Neural progenitor cell (in vitro differentiated cells): Measurements from ENCODE around the gene LRRC49. TPM values are rescaled to one million over a fixed set of nuclear protein-coding genes. Genes with fewer than 3 reads are reported as not detected.

Experiments
- DNase-seq: peaks from one replicate; pipeline ENCODE4 v3.0.0-alpha.2; 2016; ENCODE audit warnings: low spot score
- H2AFZ ChIP-seq: fragments of 200-600 bp; sonication (generic); replicated peaks from 2 replicates; pipeline ENCODE4 v1.6.1; 2016; ENCODE audit warnings: antibody characterized with exemption
- H3F3A ChIP-seq: fragments of 200-600 bp; sonication (generic); 2 replicates; pipeline ENCODE4 v1.6.1; 2016; ENCODE audit warnings: antibody characterized with exemption, low read depth
- H3K27ac ChIP-seq: fragments of 200-600 bp; sonication (generic); 2 replicates; pipeline ENCODE4 v1.5.1; 2016; ENCODE audit warnings: mild to moderate bottlenecking
- H3K27me3 ChIP-seq: fragments of 200-600 bp; sonication (generic); 2 replicates; pipeline ENCODE4 v1.6.1; 2016; ENCODE audit warnings: mild to moderate bottlenecking, moderate library complexity
- H3K36me3 ChIP-seq: fragments of 200-600 bp; sonication (generic); 2 replicates; pipeline ENCODE4 v1.5.1; 2016
- H3K4me1 ChIP-seq: fragments of 200-600 bp; sonication (generic); 2 replicates; pipeline ENCODE4 v1.6.1; 2016; ENCODE audit warnings: mixed run types
- H3K4me2 ChIP-seq: fragments of 200-600 bp; sonication (generic); 2 replicates; pipeline ENCODE4 v1.6.1; 2016
- H3K4me3 ChIP-seq: fragments of 200-600 bp; sonication (generic); 2 replicates; pipeline ENCODE4 v1.5.1; 2016
- H3K79me2 ChIP-seq: fragments of 200-600 bp; sonication (generic); 2 replicates; pipeline ENCODE4 v1.6.1; 2016; ENCODE audit warnings: low read depth
- H3K9ac ChIP-seq: fragments of 200-600 bp; sonication (generic); 2 replicates; pipeline ENCODE4 v1.6.1; 2016
- H3K9me3 ChIP-seq: fragments of 200-600 bp; sonication (generic); 2 replicates; pipeline ENCODE4 v1.5.1; 2016; ENCODE audit warnings: low read depth
- H4K20me1 ChIP-seq: fragments of 200-600 bp; sonication (generic); 2 replicates; pipeline ENCODE4 v1.6.1; 2016; ENCODE audit warnings: low read depth
- H3K27ac Mint-ChIP-seq: 3 replicates; pipeline ENCODE4 v1.8.0; 2021; ENCODE audit warnings: mixed read lengths
- H3K27me3 Mint-ChIP-seq: 2 replicates; pipeline ENCODE4 v1.8.0; 2022; ENCODE audit warnings: low read depth, mild to moderate bottlenecking, inconsistent platforms, moderate library complexity, mixed read lengths; ENCODE audit not compliant: insufficient read depth
- H3K36me3 Mint-ChIP-seq: 3 replicates; pipeline ENCODE4 v1.8.0; 2021; ENCODE audit warnings: mixed read lengths
- H3K4me1 Mint-ChIP-seq: 3 replicates; pipeline ENCODE4 v1.8.0; 2021; ENCODE audit warnings: mixed read lengths
- H3K4me3 Mint-ChIP-seq: 3 replicates; pipeline ENCODE4 v1.8.0; 2021; ENCODE audit warnings: mild to moderate bottlenecking, moderate library complexity, mixed read lengths
- H3K9me3 Mint-ChIP-seq: 3 replicates; pipeline ENCODE4 v1.8.0; 2020; ENCODE audit warnings: mixed read lengths
- EZH2 ChIP-seq: fragments of 200-600 bp; sonication (generic); IDR thresholded peaks from 2 replicates; pipeline ENCODE4 v1.6.1; 2017; ENCODE audit warnings: antibody characterized with exemption, mild to moderate bottlenecking, moderate library complexity
- EZH2phosphoT487 ChIP-seq: fragments of 200-600 bp; sonication (generic); IDR thresholded peaks from 2 replicates; pipeline ENCODE4 v1.6.1; 2017; ENCODE audit warnings: antibody characterized with exemption
- total RNA-seq: library from RNA; depleted of rRNA; stranded (reverse); fragments of >200 nt; gene quantifications from 2 replicates; pipeline ENCODE4 v1.2.3, GENCODE V29; 2015; ENCODE audit warnings: low replicate concordance
- TF ChIP-seq, protein P1 (sequence below): fragments of 200-600 bp; sonication (generic); IDR thresholded peaks from 2 replicates; pipeline ENCODE4 v1.5.1; 2017; ENCODE audit warnings: antibody characterized with exemption, mild to moderate bottlenecking

The LRRC49 gene
- total RNA-seq, 1 donor from 2014 or later: 62.4 TPM

DNA sequence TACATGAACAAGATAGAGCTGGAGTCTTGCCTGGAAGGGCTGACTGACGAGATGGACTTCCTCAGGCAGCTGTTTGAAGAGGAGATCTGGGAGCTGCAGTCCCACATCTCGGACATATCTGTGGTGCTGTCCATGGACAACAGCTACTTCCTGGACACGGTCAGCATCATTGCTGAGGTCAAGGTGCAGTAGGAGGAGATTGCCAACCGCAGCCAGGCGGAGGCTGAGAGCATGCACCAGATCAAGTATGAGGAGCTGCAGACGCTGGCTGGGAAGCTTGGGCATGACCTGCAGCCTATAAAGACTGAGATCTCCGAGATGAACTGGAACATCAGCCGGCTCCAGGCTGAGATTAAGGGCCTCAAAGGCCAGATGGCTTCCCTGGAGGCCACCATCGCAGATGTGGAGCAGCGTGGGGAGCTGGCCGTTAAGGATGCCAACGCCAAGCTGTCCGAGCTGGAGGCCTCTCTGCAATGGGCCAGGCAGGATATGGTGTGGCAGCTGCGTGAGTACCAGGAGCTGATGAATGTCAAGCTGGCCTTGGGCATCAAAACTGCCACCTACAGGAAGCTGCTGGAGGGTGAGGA is 33.2 kb upstream of the LRRC49 start:
- no peaks in the 10 kb centered on the region for H3K79me2 ChIP-seq
- no peak overlapping the region for H3K9ac ChIP-seq
- H3K4me3 Mint-ChIP-seq: no peak overlapping the region
- H3K27me3 Mint-ChIP-seq: peaks cover 11% of the 10 kb centered on the region
- H2AFZ ChIP-seq: no peak overlapping the region
- TF ChIP-seq EZH2phosphoT487 (no peak), EZH2 (no peak)
- TF ChIP-seq, protein P1, sequence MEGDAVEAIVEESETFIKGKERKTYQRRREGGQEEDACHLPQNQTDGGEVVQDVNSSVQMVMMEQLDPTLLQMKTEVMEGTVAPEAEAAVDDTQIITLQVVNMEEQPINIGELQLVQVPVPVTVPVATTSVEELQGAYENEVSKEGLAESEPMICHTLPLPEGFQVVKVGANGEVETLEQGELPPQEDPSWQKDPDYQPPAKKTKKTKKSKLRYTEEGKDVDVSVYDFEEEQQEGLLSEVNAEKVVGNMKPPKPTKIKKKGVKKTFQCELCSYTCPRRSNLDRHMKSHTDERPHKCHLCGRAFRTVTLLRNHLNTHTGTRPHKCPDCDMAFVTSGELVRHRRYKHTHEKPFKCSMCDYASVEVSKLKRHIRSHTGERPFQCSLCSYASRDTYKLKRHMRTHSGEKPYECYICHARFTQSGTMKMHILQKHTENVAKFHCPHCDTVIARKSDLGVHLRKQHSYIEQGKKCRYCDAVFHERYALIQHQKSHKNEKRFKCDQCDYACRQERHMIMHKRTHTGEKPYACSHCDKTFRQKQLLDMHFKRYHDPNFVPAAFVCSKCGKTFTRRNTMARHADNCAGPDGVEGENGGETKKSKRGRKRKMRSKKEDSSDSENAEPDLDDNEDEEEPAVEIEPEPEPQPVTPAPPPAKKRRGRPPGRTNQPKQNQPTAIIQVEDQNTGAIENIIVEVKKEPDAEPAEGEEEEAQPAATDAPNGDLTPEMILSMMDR: no peak
- no peak overlapping the region for H3K27ac ChIP-seq
- H3K9me3 Mint-ChIP-seq: peaks cover 3% of the 10 kb centered on the region
- no peaks in the 10 kb centered on the region for H3K36me3 Mint-ChIP-seq
- H3K27me3 ChIP-seq: peaks cover 18% of the 10 kb centered on the region
- no peaks in the 10 kb centered on the region for H4K20me1 ChIP-seq
- DNase-seq: no peak
- H3K9me3 ChIP-seq: no peaks in the 10 kb centered on the region
- H3K4me1 ChIP-seq: no peaks in the 10 kb centered on the region
- H3K36me3 ChIP-seq: no peaks in the 10 kb centered on the region
- H3K4me3 ChIP-seq: no peak overlapping the region
- H3K4me1 Mint-ChIP-seq: peaks cover 4% of the 10 kb centered on the region
- peaks cover 4% of the 10 kb centered on the region for H3F3A ChIP-seq
- no peak overlapping the region for H3K27ac Mint-ChIP-seq
- H3K4me2 ChIP-seq: no peak overlapping the region

DNA sequence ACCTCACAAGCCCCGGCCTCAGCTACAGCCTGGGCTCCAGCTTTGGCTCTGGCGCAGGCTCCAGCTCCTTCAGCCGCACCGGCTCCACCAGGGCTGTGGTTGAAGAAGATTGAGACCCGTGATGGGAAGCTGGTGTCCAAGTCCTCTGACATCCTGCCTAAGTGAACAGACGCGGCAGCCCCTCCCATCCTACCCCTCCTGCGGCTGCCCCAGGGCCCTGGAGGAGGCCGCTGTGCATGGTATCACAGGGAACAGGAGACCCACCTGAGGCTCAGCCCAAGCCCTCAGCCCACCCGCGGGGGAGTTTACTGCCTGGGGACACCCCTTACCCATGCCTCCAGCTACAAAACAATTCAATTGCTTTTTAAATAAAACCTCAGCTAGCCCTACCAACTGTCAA is 32.6 kb upstream of the LRRC49 start:
- Histone ChIP-seq H3F3A (no peaks in the 10 kb centered on the region), H3K4me3 (no peak overlapping the region), H3K36me3 (no peaks in the 10 kb centered on the region), H3K79me2 (no peaks in the 10 kb centered on the region), H3K9ac (no peak overlapping the region), H3K4me2 (no peak overlapping the region), H4K20me1 (no peaks in the 10 kb centered on the region), H3K27me3 (peaks cover 15% of the 10 kb centered on the region), H3K9me3 (no peaks in the 10 kb centered on the region), H3K27ac (no peak overlapping the region), H3K4me1 (no peaks in the 10 kb centered on the region), H2AFZ (no peak overlapping the region)
- Mint-ChIP-seq H3K4me3 (no peak overlapping the region), H3K27ac (no peak overlapping the region), H3K36me3 (no peaks in the 10 kb centered on the region), H3K27me3 (peaks cover 5% of the 10 kb centered on the region), H3K9me3 (peaks cover 3% of the 10 kb centered on the region), H3K4me1 (no peaks in the 10 kb centered on the region)
- TF ChIP-seq EZH2phosphoT487 (no peak), EZH2 (no peak)
- TF ChIP-seq, protein P1: no peak
- DNase-seq: no peak

DNA sequence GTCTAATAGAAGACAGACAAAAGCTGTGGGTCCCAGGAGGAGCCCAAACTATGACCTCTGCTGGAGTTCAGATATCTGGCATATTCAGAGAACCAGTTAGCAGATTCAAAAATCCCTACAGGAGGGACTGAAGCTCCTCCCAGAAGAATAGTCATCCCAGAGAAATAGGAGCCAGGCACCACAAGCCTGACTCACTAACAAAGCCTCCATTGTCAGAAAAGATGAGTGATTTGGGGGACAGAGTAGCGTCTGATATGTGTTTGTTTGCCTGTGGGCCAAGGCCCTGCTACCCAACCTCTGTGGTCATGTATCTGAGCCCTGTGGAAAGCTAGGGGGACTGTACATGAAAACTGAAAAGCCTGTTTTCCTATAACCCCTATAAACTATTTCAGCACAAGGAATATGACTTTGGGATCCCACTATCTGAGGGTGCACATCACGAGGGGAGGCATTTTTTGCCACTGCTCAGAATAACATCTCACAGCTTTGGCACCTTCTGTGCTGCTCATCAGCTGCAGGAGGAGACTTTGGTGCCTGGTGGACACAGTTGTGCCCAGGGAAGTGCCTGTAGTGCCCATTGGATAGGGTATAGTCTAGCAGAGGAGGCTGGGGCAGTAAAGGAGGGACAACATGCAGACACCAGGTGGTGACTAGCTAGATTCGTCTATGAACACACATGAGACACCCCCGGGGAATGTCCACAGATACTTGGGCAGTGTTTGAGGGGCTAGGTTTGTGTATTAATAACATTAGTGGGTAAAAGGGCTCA is 29.0 kb upstream of the LRRC49 start:
- peaks cover 5% of the 10 kb centered on the region for H3K27me3 Mint-ChIP-seq
- H3K36me3 Mint-ChIP-seq: no peaks in the 10 kb centered on the region
- Histone ChIP-seq H3F3A (no peaks in the 10 kb centered on the region), H3K27me3 (no peaks in the 10 kb centered on the region), H3K4me3 (no peak overlapping the region), H3K9me3 (no peaks in the 10 kb centered on the region), H3K4me1 (no peaks in the 10 kb centered on the region), H2AFZ (no peak overlapping the region), H3K4me2 (no peak overlapping the region), H4K20me1 (no peaks in the 10 kb centered on the region), H3K9ac (no peak overlapping the region), H3K27ac (no peak overlapping the region), H3K36me3 (no peaks in the 10 kb centered on the region), H3K79me2 (no peaks in the 10 kb centered on the region)
- TF ChIP-seq, protein P1: no peak
- TF ChIP-seq EZH2phosphoT487 (no peak), EZH2 (no peak)
- no peak overlapping the region for H3K4me3 Mint-ChIP-seq
- peaks cover 3% of the 10 kb centered on the region for H3K9me3 Mint-ChIP-seq
- H3K4me1 Mint-ChIP-seq: no peaks in the 10 kb centered on the region
- no peak for DNase-seq
- no peak overlapping the region for H3K27ac Mint-ChIP-seq
